ENCODE measurements around the gene SUSD5. TPM values are rescaled to one million over a fixed set of nuclear protein-coding genes. Genes with fewer than 3 reads are reported as not detected.

SUSD5 gene
- total RNA-seq, 1 experiment from 2014 or later = 4.9 TPM

DNA sequence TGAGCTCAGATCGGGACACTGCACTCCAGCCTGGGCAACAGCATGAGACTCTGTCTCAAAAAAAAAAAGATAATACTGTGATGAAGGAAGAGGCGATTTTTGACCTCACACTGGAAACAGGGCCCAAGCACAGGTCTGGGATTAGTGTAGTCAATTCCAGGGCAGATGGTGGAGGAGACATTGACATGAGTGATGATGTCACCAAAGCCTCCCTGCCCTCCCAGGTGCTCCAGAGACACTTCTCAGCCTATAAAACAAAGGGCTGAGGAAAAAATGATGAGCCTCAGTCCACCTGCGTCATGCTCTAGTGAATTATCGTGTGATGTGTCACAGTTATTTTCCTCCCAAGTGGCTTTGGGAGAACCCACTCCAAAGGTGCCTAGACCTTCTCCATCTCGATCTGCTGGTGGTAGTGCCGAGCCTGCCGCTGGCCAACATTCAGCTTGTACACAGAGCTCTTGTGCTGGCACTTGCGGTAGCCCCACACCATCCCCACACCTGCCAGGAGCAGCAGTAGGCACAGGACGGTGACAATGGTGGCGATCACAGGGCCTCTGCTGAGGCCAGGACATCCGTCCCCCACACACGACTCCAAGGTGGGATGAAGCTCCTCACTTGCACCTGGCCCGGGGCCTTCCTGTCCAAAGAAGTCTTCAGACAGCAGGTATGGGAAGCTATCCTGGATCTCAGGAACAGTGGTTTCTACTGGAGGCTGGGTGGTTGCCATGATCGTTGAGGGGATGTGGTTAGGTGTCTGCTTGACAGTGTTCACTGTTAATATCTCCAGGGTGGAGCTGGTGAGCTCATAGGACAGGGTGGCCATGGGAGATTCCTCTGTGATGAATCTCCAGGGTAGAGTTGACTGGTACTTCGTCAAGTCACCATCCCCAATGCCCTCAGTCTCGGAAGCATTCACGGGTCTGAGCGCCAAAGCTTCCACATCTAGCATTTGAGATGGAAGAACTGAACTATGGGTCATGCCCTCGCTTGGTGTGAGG, 65.9 kb downstream of the SUSD5 start:
- H3K27me3 Mint-ChIP-seq (ENCODE audit: low read depth) = no peaks in the 10 kb centered on the region; the same call in none of the 2 replicates
- no peak for DNase-seq

More for the DNA sequence above, 65.9 kb downstream of the SUSD5 start:
- Histone ChIP-seq H2BK120ac (ENCODE audit: low read depth, low read length, poor library complexity, severe bottlenecking) (no peak overlapping the region), H3K79me2 (ENCODE audit: insufficient read depth, low read length) (no peaks in the 10 kb centered on the region), H3K18ac (ENCODE audit: insufficient read length, low read depth, low read length) (no peak overlapping the region), H3K56ac (ENCODE audit: insufficient read length, low read depth, low read length) (no peak overlapping the region), H3K9ac (ENCODE audit: extremely low read depth, insufficient read length, low read length) (no peak overlapping the region), H2AK5ac (ENCODE audit: insufficient read length, low read length) (no peak overlapping the region), H3K27ac (ENCODE audit: insufficient read length, low read depth, low read length) (no peak overlapping the region), H3K23ac (ENCODE audit: insufficient read length, low read depth, low read length) (no peak overlapping the region), H4K91ac (ENCODE audit: insufficient read length, low read depth, low read length) (no peak overlapping the region), H4K5ac (ENCODE audit: insufficient read length, low read depth, low read length) (no peak overlapping the region), H3K9me3 (ENCODE audit: control insufficient read depth, low read depth, low read length) (no peaks in the 10 kb centered on the region), H2BK5ac (ENCODE audit: insufficient read length, low read length) (no peak overlapping the region), H2BK12ac (ENCODE audit: insufficient read length, low read depth, low read length) (no peak overlapping the region), H3K79me1 (ENCODE audit: insufficient read depth, low read depth, low read length, poor library complexity, severe bottlenecking) (no peaks in the 10 kb centered on the region), H3K4me1 (ENCODE audit: insufficient read depth, low read length) (no peaks in the 10 kb centered on the region), H3K23me2 (ENCODE audit: insufficient read length, low read depth, low read length, poor library complexity, severe bottlenecking) (no peaks in the 10 kb centered on the region), H3K14ac (ENCODE audit: insufficient read depth, low read length) (no peak overlapping the region), H4K20me1 (ENCODE audit: control insufficient read depth, insufficient read depth, insufficient read length) (no peaks in the 10 kb centered on the region), H2BK15ac (ENCODE audit: low read depth, low read length) (no peak overlapping the region), H4K8ac (replicated peaks; ENCODE audit: insufficient read length, low read depth, low read length) (no peak overlapping the region), H3K27me3 (ENCODE audit: insufficient read depth, low read length) (no peaks in the 10 kb centered on the region), H3K4ac (ENCODE audit: low read depth, low read length) (no peak overlapping the region), H2BK20ac (ENCODE audit: low read depth, low read length, poor library complexity, severe bottlenecking) (no peak overlapping the region), H2AFZ (ENCODE audit: low read length) (no peak overlapping the region), H3K4me2 (ENCODE audit: insufficient read depth, insufficient read length, low read length) (no peak overlapping the region), H3T11ph (ENCODE audit: low read length) (no peak overlapping the region)
- H3K4me1 Mint-ChIP-seq = peaks cover 4% of the 10 kb centered on the region in 2 experiments; a peak in 2 of 4 replicates
- no peak overlapping the region for H3K27ac Mint-ChIP-seq
- TF ChIP-seq, protein P1, sequence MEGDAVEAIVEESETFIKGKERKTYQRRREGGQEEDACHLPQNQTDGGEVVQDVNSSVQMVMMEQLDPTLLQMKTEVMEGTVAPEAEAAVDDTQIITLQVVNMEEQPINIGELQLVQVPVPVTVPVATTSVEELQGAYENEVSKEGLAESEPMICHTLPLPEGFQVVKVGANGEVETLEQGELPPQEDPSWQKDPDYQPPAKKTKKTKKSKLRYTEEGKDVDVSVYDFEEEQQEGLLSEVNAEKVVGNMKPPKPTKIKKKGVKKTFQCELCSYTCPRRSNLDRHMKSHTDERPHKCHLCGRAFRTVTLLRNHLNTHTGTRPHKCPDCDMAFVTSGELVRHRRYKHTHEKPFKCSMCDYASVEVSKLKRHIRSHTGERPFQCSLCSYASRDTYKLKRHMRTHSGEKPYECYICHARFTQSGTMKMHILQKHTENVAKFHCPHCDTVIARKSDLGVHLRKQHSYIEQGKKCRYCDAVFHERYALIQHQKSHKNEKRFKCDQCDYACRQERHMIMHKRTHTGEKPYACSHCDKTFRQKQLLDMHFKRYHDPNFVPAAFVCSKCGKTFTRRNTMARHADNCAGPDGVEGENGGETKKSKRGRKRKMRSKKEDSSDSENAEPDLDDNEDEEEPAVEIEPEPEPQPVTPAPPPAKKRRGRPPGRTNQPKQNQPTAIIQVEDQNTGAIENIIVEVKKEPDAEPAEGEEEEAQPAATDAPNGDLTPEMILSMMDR (conservative IDR thresholded peaks at IDR 0.05) = no peak
- WGBS (ENCODE audit: extremely low coverage, insufficient read length, low lambda C conversion rate) = no CpG with 5 or more reads among the region's 19 CpGs
- H3K4me3 Mint-ChIP-seq = no peak overlapping the region
- H3K36me3 Mint-ChIP-seq (ENCODE audit: insufficient read depth in 1 of 3, low read depth in 3 of 3) = peaks cover 0 to 2% (median 2%) of the 10 kb centered on the region in 3 experiments; a peak in 3 of 7 replicates
- no peaks in the 10 kb centered on the region for H3K9me3 Mint-ChIP-seq
